AG09319 (cell line): ENCODE results near the gene NPAS3.

Experiments used
- DNase-seq: peaks from one replicate; pipeline ENCODE4 v3.0.0-alpha.2; 2010; ENCODE audit warnings: low read depth; ENCODE audit errors: extremely low read depth
- CTCF ChIP-seq: IDR thresholded peaks from 2 replicates; pipeline ENCODE4 v1.5.1; 2011; ENCODE audit warnings: low read depth, mild to moderate bottlenecking, inconsistent platforms, low read length, moderate library complexity

Gene NPAS3

DNA sequence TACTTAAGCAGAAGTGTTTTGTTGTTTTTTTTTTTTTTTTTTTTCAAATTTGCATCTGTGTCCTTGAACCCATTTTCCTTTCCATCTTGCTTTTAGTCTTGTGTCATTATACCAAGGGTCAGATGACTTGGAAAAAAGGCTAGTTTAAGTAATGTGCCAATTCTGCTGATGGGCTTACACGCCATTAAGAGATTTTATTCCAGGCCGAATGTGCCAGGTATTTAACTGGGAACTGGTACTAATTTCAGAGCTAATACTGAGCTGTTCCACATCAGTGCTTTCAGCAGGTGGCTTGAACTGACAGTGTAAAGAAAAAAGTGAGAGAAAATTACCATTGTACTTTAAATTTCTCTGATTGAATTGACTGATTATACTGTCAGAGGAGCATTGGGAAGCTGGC lies 224.9 kb downstream of the NPAS3 start:
- DNase-seq: no peak
- no peak for TF ChIP-seq CTCF

- DNase-seq: peak; percentile 22
These were observed 226.7 kb downstream of the NPAS3 start for GRCh38 chr14:33165144-33165925.

DNA sequence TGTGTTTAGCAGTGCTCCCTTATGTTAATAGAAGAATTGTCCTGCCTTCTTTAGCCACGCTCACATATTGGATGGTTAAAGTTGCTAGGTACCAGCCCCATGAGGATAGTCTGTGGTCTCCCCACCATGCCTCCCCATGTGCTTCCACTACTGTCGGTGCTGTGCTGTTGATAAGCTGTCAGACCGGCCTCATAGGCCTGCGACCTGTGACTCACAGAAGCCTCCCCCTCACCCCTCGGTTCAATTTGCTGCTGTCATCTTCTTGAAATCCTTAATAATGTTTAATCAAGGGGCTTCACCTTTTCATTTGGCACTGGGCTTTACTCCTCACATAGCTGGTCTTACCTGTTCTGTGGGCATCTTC lies 227.2 kb downstream of the NPAS3 start:
- TF ChIP-seq CTCF: no peak
- no peak for DNase-seq

More at GRCh38 chr14:33165144-33165925, 226.7 kb downstream of the NPAS3 start:
- no peak for TF ChIP-seq CTCF

- no peak for DNase-seq
- no peak for TF ChIP-seq CTCF
These were observed 237.3 kb downstream of the NPAS3 start for GRCh38 chr14:33175951-33176350.

DNA sequence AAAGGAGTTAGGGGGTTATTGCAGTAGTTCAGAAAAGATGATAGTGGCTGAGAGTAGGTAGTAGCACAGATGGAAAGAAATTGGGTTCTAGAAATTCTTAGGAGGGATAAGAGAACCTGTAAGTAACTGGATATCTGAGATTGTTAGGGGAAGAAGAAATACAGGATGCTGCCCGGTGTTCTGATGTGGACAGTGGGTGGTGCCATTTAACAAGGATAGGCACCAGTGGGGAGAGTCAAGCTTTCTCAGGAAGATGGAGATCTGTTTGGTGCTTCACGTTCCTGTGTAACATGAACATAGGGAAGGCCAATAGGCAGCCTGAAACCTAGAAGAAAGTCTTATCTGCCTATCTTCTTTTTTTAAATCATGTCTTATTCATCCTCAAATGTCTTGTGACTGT lies 245.9 kb downstream of the NPAS3 start:
- TF ChIP-seq CTCF: peak; percentile 22

GRCh38 chr14:33186656-33187055 lies 248.0 kb downstream of the NPAS3 start:
- no peak for TF ChIP-seq CTCF
- no peak for DNase-seq

More for the DNA sequence above, 245.9 kb downstream of the NPAS3 start:
- DNase-seq: no peak

DNA sequence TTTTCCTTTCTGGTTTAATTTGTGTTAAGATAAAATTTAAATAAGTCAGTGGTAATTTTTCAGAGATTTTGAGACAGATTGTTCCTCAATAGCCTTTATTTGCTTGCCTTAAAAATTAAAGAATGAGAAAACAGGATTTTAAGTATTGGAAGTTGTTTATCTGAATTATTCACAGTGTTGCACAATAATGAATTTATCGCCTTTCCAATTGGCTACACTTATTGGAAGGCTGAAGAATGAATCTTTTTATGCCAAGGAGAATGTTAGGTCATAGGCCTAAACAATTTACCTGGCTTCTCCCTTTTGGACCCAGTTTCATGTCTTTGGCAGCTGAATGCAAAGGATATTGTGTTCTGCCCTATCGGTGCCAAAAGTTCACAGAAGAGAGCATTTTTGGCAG lies 250.2 kb downstream of the NPAS3 start:
- no peak for DNase-seq
- TF ChIP-seq CTCF: no peak
